ENCODE results near the gene CR2. TPM values are rescaled to one million over a fixed set of nuclear protein-coding genes. Genes with fewer than 3 reads are reported as not detected.
"Not testable (repeated sequence)": the region's sequence is repeated elsewhere in the genome, so short reads cannot be mapped to it uniquely, and the experiment has no call there.

The CR2 gene
- polyA plus RNA-seq, 1 of the 3 experiments (the other 2 are of a cell fraction), result not detected

DNA sequence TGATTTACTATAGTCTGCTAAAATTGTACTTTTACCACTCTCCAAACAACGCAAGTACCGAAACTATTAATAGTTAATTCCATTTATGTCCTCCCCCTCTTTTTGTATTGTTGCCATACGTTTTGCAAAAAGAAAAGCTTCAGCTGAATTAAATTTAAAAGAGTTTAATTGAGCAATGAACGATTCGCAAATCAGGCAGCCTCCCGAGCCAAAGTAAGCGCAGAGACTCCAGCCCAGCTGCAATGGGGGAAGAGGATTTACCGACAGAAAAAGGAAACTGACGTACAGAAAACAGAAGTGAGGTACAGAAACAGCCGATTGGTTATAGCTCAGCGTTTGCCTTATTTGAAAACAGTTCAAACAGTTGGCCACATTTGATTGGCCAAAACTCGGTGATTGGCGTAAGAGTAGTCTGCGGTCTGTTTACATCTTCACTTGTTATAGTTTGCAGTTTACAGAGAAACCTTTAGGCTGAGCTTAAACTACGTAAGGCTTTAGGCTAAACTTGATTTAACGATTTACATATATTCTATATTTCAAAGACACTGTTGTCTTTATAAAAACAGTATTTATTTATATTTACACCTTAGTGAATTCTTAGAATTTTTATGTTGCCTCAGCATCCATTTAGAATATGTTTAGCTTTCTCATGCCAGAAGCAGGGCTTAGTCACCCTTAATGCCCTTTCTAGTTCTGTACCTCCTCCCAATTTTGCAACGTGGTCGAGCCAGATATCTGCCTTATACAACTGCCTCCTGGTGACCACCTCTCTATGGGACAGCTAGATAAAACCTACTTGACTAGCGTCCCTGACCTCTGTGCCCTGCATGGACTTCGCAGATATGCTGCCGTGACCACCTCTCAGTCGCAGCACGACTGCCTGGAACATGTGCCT, 65.6 kb downstream of the CR2 start:
- CTCF ChIA-PET, result interaction anchor here (1.5 kb wide), 1 partner anchor 21 kb away, joined by 4 read pairs; no protein-coding TSS in a partner anchor
- peak overlapping the region; percentile 27 to 53; a peak in 3 of 4 replicates for H3K4me3 ChIP-seq (ENCODE audit: low read depth in 2 of 2, low read length in 1 of 2)
- POLR2A ChIA-PET, result no interaction called here
- DNase-seq, result no peak
- no peaks in the 10 kb centered on the region for H3F3A ChIP-seq (replicated peaks; ENCODE audit: insufficient read depth)
- no peaks in the 10 kb centered on the region for H4K20me1 ChIP-seq (ENCODE audit: insufficient read depth)
- no peaks in the 10 kb centered on the region for H3K9me2 ChIP-seq
- H3K79me2 ChIP-seq (ENCODE audit: insufficient read depth), result no peaks in the 10 kb centered on the region
- TF ChIP-seq CHD2 (IDR thresholded peaks at IDR 0.05; ENCODE audit: low read length, partially characterized antibody) (no peak), EZH2phosphoT487 (IDR thresholded peaks at IDR 0.05; ENCODE audit: borderline replicate concordance, low read depth) (no peak), JUND (IDR thresholded peaks at IDR 0.05) (no peak), SMC3 (IDR thresholded peaks at IDR 0.05; ENCODE audit: low read depth, low read length) (no peak), MXI1 (IDR thresholded peaks at IDR 0.05; ENCODE audit: low read depth, low read length) (no peak), TCF12 (IDR thresholded peaks at IDR 0.05) (no peak), FOXM1 (IDR thresholded peaks at IDR 0.05; ENCODE audit: low read depth) (peak; percentile 95), YY1 (IDR thresholded peaks at IDR 0.05; ENCODE audit: low read depth) (no peak), GABPA (IDR thresholded peaks at IDR 0.05; ENCODE audit: low read depth) (0 out of 2 replicates have a peak, but pooled peaks have one; percentile 35)
- TF ChIP-seq, protein P1, sequence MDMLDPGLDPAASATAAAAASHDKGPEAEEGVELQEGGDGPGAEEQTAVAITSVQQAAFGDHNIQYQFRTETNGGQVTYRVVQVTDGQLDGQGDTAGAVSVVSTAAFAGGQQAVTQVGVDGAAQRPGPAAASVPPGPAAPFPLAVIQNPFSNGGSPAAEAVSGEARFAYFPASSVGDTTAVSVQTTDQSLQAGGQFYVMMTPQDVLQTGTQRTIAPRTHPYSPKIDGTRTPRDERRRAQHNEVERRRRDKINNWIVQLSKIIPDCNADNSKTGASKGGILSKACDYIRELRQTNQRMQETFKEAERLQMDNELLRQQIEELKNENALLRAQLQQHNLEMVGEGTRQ (IDR thresholded peaks at IDR 0.05; ENCODE audit: borderline replicate concordance, low read depth, low read length), result no peak
- TF ChIP-seq, protein P2, sequence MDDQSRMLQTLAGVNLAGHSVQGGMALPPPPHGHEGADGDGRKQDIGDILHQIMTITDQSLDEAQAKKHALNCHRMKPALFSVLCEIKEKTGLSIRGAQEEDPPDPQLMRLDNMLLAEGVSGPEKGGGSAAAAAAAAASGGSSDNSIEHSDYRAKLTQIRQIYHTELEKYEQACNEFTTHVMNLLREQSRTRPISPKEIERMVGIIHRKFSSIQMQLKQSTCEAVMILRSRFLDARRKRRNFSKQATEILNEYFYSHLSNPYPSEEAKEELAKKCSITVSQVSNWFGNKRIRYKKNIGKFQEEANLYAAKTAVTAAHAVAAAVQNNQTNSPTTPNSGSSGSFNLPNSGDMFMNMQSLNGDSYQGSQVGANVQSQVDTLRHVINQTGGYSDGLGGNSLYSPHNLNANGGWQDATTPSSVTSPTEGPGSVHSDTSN (IDR thresholded peaks at IDR 0.05), result peak; percentile 87
- peak overlapping the region; percentile 50; the same call in 1 of the 2 replicates for H2AFZ ChIP-seq (ENCODE audit: low read depth)
- H3K4me1 ChIP-seq (ENCODE audit: control insufficient read depth in 1 of 2, insufficient read depth in 2 of 2, low read depth in 1 of 2, low read length in 1 of 2), result peaks cover 0 to 3% of the 10 kb centered on the region in 2 experiments; a peak in 1 of 4 replicates
- 16% methylated on average over 23 of the region's 23 CpGs for WGBS (ENCODE audit: low lambda C conversion rate)
- H3K9ac ChIP-seq, result no peak overlapping the region
- H3K27me3 ChIP-seq (ENCODE audit: insufficient read depth), result no peaks in the 10 kb centered on the region; the same call in 1 of the 2 replicates
- no peaks in the 10 kb centered on the region for H3K36me3 ChIP-seq (replicated peaks in 1 of 2; ENCODE audit: control insufficient read depth in 1 of 2, insufficient read depth in 2 of 2, low read length in 1 of 2)
- H3K9me3 ChIP-seq, result no peaks in the 10 kb centered on the region
- no peak overlapping the region for H3K27ac ChIP-seq (ENCODE audit: low read depth in 2 of 2, low read length in 1 of 2)
- peak overlapping the region; percentile 65 for H3K4me2 ChIP-seq

DNA sequence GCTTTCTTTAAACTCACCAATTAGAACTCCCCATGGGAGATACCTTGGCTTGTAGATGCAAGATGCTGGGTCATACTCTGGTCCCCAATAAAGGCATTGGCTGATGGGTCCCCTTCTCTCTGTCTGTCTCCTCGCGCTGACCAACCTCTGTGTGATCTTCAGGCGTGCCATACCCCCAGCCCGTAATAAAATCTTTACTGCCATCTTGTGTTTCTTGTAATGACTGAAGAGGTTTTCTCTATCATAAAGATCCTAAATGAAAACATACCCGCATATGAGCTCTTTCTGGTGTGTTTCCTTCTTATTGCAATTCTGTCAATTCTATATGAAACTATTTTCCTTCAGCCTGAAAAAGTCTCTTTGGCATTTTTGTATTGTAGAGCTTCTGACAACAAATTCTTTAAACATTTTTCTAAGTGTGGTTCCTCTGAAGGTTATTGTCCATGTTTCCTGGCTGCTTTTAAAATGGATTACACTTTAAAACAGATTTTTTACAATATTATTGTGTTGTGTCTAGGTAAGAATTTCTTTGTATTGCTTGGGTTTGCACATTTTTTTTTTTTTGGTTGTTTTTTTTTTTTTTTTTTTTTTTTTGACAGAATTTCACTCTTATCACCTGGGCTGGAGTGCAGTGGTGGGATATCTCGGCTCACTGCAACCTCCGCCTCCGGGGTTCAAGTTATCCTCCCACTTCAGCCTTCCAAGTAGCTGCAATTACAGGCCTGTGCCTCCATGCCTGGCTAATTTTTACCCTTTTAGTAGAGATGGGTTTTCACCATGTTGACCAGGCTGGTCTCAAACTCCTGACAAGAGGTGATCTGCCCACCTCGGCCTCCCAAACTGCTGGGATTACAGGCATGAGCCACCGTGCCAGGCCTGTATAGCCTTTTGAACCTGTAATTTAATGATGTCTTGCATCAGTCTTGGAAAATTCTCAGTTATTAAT, 66.5 kb downstream of the CR2 start:
- H3K9ac ChIP-seq; H3K9me2 ChIP-seq; H4K20me1 ChIP-seq (ENCODE audit: insufficient read depth); DNase-seq; POLR2A ChIA-PET; H3F3A ChIP-seq (replicated peaks; ENCODE audit: insufficient read depth); H3K79me2 ChIP-seq (ENCODE audit: insufficient read depth); H3K4me1 ChIP-seq (ENCODE audit: control insufficient read depth in 1 of 2, insufficient read depth in 2 of 2, low read depth in 1 of 2, low read length in 1 of 2); H3K27me3 ChIP-seq (ENCODE audit: insufficient read depth); CTCF ChIA-PET; H2AFZ ChIP-seq (ENCODE audit: low read depth); H3K36me3 ChIP-seq (replicated peaks in 1 of 2; ENCODE audit: control insufficient read depth in 1 of 2, insufficient read depth in 2 of 2, low read length in 1 of 2); H3K27ac ChIP-seq (ENCODE audit: low read depth in 2 of 2, low read length in 1 of 2); H3K9me3 ChIP-seq: not testable (repeated sequence)
- WGBS (ENCODE audit: low lambda C conversion rate), result 34% methylated on average over 10 of the region's 10 CpGs
- H3K4me3 ChIP-seq (ENCODE audit: low read depth in 2 of 2, low read length in 1 of 2), result peak overlapping the region; percentile 27 to 53; a peak in 2 of 4 replicates
- peak overlapping the region; percentile 65; the same call in 1 of the 2 replicates for H3K4me2 ChIP-seq

- H3K4me1 ChIP-seq (ENCODE audit: control insufficient read depth in 1 of 2, insufficient read depth in 2 of 2, low read depth in 1 of 2, low read length in 1 of 2); H2AFZ ChIP-seq (ENCODE audit: low read depth); H3K36me3 ChIP-seq (replicated peaks in 1 of 2; ENCODE audit: control insufficient read depth in 1 of 2, insufficient read depth in 2 of 2, low read length in 1 of 2); CTCF ChIA-PET; DNase-seq; H3K27ac ChIP-seq (ENCODE audit: low read depth in 2 of 2, low read length in 1 of 2); H3K4me3 ChIP-seq (ENCODE audit: low read depth in 2 of 2, low read length in 1 of 2); H3K9ac ChIP-seq; H3K9me3 ChIP-seq; H3K9me2 ChIP-seq; H3K79me2 ChIP-seq (ENCODE audit: insufficient read depth); H3K27me3 ChIP-seq (ENCODE audit: insufficient read depth); H4K20me1 ChIP-seq (ENCODE audit: insufficient read depth); H3K4me2 ChIP-seq; H3F3A ChIP-seq (replicated peaks; ENCODE audit: insufficient read depth); POLR2A ChIA-PET: not testable (repeated sequence)
- 10% methylated on average over 1 of the region's 3 CpGs for WGBS (ENCODE audit: low lambda C conversion rate)
Observed at GRCh38 chr1:207525239-207525638, 71.1 kb downstream of the CR2 start.

DNA sequence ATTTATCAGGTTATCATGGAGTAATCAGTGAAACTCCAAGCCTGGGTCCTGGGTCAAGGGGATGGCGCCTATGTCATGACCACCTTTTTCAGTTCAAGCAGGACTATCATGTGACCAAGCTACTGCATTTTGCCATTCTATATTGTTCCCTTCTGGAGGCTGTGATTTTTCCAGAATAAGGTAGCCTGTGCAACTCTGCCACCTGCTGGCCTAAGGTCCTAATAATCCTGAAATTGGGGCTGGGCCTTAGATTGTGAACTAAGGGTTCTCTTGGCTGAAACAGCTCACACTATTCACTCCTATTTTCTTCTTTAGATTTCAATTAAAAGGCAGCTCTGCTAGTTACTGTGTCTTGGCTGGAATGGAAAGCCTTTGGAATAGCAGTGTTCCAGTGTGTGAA, 74.3 kb downstream of the CR2 start:
- H2AFZ ChIP-seq (ENCODE audit: low read depth); CTCF ChIA-PET; H3K27me3 ChIP-seq (ENCODE audit: insufficient read depth); H3K79me2 ChIP-seq (ENCODE audit: insufficient read depth); H3K4me2 ChIP-seq; H3K9me3 ChIP-seq; H3K9me2 ChIP-seq; H3K9ac ChIP-seq; H3K36me3 ChIP-seq (replicated peaks in 1 of 2; ENCODE audit: control insufficient read depth in 1 of 2, insufficient read depth in 2 of 2, low read length in 1 of 2); H3F3A ChIP-seq (replicated peaks; ENCODE audit: insufficient read depth); H3K27ac ChIP-seq (ENCODE audit: low read depth in 2 of 2, low read length in 1 of 2); DNase-seq; H3K4me1 ChIP-seq (ENCODE audit: control insufficient read depth in 1 of 2, insufficient read depth in 2 of 2, low read depth in 1 of 2, low read length in 1 of 2); POLR2A ChIA-PET; H3K4me3 ChIP-seq (ENCODE audit: low read depth in 2 of 2, low read length in 1 of 2); H4K20me1 ChIP-seq (ENCODE audit: insufficient read depth): not testable (repeated sequence)
- WGBS (ENCODE audit: low lambda C conversion rate), result no CpG with 5 or more reads among the region's 1 CpG

Measured in SK-N-SH (cell line).